HS-5 (cell line): ENCODE measurements around the gene RAB11FIP4.

Experiments
- DNase-seq: peaks from one replicate; pipeline ENCODE4 v3.0.0-alpha.2; 2012; ENCODE audit warnings: low read depth

Gene RAB11FIP4

DNA sequence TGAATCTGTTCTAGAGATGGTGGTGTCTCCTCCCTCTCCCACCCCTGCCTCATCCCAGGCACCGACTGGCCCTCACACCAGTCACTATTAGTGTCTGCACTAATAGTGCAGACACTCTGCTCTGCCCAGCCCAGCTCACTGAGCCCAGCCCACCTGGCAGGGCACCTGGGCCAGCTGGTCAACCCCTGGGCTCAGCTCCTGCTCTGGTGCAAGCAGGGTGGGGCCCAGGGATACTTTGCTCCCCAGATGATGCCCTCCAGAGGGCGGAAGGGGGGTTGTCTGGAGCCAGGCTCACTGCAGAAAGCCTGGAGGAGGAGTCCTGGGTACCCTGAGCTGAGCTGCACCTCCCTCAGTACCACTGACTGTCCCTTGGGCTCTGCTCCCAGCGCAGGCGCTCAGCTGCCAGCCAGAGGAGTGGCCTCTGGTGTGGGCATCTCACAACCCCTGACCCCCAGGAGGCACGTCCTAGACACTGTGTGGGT, 14.5 kb downstream of the RAB11FIP4 start:
- DNase-seq, result no peak

DNA sequence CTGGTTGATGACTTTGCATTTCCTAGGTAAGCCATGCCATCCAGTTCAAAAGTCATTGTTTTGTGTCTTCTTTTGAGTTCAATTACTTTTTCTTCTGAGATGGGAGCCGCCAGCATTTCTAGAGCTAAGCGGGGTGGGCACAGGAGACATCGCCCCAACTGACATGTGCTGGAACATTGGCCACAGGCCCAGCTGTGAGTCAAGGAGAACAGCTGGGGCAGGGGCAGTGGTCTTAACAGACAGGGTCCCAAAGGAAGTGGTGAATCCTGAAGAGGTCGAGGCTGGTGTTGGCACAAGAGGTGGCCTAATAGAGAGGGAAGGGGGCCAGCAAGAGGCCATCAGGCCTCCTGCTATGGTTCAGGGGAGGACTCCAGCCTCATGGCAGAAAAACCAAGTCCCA, 17.1 kb downstream of the RAB11FIP4 start:
- no peak for DNase-seq

DNA sequence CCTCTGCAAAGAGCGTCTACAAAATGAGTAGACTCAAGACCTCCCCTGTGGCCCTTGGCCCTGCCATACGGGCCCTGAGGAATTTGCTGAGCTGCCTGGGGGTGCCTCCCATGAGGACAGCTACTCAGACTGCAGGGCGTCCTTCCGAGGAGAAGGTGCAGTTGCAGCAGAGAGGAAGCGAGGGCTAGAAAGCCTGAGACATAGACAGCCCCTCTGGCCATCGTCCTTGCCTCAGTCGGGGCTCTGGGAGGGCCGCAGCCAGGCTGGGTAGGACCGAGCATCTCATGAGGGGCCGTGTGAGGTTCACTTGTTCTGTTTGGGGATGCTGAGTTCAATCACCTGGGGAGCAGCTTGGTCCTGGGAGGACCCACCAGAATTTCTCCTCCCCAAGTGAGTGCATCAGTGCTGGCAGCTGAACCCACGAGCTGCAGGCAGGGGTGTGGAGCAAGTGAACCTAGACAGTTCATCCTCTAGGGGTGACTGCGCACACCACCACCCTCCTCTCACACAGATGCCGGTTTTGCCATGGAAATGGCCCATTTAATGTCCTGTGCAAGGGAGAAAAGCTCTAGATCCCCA, 20.3 kb downstream of the RAB11FIP4 start:
- no peak for DNase-seq

DNA sequence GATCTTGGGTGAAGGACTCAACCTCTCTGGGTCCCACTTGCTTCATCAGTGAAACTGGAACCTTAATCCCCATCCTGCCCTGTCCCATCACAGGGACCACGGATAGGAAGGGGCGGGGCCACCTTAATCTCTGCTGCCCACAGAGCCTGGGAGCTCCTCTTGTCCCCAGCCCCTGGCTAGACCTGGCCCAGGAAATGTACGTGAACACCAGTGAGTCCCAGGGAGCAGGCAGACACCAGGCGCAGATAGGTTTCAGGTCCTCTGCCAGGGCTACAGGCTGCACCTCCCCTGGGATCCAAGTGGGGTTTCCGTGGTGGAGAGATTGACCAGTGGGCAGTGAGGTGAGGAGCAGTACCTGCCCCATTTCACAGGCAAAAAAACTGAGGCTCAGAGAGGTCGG, 21.0 kb downstream of the RAB11FIP4 start:
- no peak for DNase-seq

DNA sequence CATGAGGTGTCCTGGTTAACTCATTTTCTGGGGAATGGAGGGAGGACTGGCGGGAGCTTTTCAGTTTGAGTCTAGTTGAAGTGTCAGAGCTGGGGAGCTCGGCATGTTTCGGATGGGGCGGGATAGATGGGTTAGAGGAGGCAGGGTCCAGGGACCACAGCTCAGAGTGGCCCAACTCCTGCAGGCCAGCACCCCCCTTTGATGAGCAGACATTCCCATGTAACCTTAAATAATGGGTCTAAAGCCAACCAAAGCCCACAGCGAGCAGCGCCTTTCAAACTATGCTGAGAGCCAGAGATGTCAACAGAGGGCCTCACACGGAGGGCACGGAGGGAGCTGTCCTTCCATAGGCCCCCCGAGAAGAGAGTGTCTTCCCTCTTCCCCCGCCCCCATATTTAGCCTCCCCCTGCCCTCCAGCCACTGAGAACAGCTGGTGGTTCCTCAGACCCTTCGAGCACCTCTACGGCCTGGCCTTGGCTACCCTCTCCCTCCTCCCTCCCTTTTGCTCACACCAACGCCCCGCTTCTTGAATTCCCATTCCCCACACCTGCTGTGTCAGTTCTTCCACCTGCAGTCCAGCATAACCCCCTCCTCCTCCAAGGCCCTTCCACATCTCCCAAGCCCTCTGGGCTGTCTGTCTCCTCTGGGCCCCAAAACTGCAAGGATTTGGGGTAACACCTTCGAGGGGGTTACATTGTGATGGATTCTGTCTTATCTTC, 21.8 kb downstream of the RAB11FIP4 start:
- DNase-seq, result no peak

DNA sequence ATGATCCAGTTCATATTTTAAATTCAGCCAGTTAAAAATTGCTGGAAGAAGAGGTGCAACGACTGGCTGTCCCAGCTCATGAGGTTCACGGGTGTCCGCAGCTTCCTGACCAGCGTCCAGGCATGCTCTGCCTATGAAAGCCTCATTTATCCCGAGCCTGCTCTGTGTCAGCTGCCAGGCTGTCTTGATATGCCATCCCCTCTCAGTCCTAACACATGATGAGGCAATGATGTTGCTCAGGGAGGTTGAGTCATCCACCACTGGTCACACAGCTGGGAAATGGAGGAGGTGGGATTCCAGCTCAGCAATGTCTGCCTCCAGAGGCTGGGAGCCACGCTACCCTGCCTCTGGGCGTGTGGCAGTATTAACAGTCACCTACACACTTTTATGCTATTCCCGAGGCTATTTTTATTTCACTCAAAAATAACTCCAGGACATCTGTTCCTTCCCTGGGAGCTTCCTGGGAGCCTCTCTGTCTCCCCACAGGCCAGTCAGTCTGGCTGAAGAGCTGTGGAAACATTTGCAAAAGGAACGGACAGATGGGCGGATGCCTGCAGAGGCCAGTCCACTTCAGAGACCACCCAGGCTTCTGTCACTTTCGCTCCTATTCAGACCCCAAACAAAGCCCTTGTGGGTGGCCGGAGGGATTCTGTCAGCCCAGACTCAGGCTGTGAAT, 22.5 kb downstream of the RAB11FIP4 start:
- DNase-seq, result peak; percentile 14

DNA sequence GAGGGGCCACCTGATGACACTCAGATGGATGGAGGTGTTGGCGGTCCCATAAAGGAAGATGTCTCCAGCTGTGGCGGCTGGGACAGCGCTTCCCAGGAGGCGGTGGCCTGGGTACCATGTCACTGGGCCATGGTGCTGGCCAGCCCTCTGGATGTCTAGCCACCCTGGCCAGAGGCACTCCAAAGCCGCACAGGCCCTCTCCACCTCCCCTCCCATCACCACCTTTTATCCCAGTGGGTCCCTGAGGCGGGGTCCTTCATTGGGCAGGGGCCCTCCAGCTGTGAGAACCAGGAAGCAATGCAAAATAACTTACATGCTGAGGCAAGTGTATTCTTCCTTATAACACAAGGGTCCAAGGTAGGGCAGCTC, 23.1 kb downstream of the RAB11FIP4 start:
- DNase-seq, result no peak

DNA sequence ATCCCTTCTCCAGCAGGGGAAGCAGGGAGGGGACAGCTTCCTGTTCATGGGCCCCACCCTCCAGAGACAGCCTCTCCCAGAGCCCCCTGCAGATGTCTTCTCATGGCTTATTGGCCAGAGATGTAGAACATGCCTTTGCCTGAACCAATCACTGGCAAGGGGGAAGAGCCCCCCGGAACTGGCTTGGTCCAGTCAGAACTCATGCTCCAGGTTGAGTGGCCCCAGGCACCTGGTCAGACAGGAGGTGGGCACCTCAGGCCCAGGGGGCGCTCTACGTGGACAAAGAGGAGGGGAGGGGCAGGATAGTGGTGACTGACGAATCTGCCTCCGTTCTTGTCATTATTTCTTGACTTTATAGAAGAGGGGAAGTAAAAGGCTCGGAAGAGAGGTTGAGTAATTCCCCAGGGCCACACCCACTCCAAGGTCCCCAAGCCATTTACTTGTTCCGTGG, 23.6 kb downstream of the RAB11FIP4 start:
- no peak for DNase-seq

DNA sequence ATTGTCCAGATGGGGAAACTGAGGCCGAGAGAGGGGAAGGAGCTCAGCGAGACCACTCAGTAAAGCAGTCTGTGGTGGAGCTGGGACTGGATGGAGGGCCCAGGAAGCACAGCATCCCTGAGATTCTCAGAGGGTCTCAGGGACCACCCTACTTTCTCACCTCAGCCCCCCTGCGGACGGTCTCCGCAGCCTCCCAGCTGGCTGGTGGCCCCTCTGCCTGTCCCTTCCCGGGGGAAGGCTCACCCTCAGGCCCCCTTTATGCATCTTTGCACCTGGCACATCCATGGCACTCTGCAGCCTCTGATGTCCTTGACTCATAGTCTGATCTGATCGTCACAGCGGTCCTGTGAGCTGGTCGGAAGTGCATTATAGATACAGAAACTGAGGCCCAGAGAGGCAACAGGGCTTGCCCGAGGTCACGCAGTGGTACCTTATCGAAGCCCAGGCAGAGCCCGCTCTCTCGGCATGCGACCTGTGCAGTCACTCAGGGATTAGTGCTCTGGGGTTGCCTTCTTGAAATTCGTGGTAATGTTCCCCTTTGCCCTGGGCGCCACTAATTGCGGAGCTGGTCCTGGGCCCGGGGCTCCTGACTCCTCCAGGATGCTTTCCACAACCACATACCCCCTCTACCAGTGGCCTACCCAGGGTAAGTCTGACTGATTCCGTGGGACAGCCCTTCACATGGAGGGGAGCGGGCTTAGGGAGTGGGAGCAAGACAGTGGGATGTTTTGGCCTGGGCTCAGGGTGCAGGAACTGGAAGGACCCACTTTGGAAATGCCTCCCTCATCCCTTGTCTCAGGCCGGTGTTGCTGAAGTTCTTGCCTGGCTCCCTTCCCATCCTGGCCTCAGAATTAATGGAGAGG, 24.4 kb downstream of the RAB11FIP4 start:
- DNase-seq, result no peak

DNA sequence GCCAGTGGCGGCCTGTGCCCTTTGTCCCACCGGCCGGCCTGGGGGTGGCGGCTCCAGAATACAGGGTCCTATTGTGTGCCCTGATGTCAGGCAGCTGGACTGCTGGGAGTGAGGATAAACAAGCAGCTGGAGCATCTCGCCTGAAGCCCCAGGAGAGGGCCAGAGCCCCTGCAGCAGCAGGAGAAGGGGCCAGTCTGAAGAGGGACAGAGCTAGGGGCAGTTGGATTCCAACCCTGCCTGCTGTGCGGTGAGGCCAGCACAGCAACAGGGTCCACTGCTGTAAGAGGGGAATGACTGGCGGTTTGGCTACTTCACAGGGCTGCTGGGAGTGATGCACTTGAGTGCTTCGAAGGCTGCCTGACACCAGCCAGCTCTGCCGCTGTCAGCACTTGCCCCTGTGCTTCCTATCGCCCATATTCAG, 25.0 kb downstream of the RAB11FIP4 start:
- no peak for DNase-seq

DNA sequence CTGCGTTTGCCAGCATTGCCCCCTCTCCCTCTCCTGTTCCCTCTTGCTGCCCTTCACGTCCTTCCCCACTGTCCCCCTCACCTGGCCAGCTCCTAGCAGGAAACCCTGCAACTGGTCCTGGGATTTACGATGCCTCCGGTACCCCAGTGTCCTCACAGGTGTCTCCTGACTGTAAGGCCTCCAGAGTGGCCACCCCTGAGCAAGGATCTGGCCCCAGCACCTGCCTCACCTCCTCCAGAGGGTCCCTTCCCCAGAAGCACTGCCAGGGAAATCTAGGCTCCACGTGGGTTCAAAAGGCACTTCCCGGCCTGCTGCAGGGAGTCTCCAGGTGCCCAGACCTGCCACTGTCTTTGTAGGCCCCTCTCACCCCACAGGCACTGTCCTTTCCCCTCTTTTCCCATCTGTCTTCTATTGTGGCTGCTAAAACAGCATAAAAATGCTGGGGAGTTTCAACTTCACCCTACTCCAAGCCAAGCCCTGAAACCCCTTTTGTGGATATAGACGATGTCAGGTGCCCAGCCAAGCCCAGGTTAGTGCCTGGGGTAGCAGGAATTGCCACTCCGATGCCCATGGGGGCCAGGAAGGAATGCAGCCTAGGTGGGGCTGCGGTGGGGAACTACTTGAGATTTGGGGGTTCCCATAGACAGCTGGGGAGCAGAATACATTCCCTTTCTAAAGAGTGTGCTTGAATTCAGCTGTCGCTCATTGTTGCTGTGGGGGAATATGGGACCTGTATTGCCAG, 25.7 kb downstream of the RAB11FIP4 start:
- DNase-seq, result no peak

DNA sequence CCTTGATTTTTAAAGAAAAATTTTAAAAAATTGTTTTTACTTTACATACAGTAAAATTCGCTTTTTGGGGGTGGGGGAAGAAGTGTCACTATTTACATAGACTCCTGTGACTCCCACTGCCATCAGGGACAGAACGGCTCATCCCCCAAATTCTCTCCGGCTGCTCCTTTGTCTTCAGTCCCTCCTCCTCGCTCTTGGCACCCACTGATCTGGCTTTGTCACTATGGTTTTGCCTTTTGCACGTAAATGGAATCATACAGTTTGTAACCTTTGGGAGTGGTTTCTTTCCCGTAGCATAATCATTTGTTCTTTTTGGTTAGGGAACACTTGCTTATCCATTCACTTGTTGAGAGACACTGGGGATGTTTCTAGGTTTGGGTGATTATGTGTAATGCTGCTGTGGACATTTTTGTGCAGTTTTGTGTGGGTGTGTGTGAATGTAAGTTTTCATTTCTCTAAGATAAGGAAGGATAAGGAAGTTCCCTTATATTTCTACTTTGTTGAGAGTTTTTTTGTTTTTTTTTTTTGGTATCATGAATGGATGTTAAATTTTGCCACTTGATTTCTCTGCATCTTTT, 27.4 kb downstream of the RAB11FIP4 start:
- no peak for DNase-seq

DNA sequence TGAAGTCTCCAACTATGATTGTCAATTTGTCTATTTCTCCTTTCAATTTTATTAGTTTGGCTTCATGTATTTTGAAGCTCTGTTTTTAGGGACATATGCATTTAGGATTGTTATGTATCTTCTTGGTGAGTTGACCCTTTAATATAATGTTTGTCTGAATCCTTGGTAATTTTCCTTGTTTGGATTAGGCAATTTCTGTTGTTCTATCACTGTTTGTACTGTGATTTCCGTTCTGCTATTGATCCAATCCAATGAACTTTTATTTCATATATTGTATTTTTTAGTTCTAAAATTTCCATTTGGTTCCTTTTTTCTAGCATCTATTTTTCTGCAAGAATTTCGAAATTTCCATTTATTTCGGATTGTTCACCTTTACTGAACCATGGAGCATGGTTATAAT, 31.0 kb downstream of the RAB11FIP4 start:
- no peak for DNase-seq

DNA sequence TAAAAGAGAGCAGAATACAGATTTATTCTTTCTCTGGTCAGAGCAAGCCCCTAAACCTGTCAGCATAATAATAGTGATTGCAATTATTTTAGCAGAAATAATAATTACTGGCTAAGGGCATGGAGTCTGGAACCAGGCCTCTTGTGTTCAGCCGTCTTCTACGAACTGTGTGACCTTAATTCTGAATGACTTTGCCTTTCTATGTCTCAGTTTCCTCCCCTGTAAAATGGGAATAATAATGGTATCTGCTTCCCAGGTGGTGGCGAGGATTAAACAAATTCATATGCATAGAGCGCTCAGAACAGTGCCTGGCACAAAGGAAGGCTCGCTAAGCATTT, 33.4 kb downstream of the RAB11FIP4 start:
- no peak for DNase-seq

DNA sequence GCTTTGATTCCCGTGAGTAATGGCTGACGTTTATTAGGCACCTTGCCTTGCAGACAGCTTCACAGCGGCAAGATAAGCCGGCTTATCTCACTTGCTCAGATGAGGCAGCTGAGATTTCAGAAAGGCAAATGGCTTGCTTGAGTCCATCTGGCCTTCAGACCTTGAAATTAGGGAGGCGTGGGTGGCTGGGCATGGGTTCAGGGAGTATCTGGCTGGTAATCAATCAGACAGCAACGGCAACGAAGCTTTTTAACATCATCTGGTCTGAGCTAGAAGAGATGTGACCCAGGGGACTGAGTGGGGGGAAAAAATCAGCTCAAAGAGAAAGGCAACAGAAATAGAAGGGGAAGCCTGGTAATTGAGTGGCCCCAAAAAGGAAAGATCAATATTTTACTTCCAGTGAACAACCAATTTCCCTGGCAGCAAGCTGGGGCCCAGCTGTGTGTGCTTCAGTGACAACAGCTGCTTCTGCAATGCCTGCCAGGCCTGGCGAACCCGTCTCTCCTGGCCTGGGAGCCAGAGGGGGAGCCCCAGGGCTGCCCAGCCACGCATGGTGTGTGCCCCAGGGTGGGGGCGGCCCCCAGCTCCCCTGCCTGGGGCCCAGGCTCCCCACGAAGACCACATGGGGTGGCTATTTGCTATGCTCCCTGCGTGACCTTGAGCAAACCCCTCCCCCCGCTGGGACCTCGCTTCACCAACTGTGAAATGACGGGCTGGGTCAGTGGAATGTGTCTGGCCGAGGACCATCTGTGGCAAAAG, 34.0 kb downstream of the RAB11FIP4 start:
- DNase-seq, result no peak

DNA sequence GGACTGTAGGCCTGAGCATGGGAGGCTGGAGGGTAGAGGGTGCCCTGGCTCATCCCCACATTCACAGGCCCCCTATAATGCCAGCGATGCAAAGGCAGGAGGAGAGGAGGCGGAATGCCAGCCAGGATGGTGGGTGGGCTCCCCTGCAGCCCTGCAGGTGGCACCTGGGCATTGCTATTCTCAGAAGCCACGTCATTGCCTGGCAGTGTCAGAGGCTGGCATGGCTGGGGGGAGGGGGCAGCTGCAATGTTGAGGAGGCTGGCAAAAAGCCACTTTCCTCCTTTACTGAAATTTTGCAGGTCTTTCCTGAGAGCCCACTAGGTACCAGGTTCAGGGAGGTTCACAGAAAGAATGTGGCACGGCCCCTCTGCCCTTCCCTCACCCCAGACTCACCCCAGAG, 36.2 kb downstream of the RAB11FIP4 start:
- DNase-seq, result no peak

DNA sequence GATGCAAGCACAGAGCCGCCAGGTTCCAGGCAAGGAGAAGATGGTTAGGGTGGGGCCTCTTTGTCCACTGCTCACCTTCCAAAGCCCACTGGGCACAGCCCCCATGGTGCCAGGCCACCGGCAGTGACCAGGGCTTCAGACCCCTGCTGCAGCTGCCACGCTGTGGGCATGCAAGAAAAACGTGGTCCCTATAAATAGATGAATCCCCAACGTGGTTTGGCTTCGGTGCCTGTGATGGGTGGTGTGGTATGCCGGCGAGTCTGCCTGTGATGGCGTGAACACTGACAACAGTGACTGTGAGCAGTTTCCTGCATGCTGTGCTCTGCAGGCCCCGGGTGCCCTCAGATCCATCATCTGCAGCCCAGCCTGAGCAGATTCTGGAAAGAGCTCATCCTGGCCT, 36.6 kb downstream of the RAB11FIP4 start:
- DNase-seq, result no peak

DNA sequence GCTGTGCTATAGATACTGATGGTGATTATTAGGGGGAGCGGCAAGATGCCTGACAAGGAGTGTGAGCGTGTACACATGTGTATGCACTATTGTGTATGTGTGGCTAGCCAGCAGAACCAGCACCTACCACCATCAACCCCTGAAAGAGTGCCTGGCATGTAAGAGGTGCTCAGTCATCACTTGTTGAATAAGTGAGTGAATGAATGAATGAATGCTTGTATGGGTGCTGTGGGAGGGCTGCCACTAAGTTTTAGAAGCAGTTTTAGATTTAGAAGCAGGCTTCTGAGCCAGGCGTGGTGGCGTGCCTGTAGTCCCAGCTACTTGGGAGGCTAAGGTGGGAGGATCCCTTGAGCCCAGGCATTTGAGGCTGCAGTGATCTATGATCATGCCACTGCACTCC, 37.0 kb downstream of the RAB11FIP4 start:
- no peak for DNase-seq

DNA sequence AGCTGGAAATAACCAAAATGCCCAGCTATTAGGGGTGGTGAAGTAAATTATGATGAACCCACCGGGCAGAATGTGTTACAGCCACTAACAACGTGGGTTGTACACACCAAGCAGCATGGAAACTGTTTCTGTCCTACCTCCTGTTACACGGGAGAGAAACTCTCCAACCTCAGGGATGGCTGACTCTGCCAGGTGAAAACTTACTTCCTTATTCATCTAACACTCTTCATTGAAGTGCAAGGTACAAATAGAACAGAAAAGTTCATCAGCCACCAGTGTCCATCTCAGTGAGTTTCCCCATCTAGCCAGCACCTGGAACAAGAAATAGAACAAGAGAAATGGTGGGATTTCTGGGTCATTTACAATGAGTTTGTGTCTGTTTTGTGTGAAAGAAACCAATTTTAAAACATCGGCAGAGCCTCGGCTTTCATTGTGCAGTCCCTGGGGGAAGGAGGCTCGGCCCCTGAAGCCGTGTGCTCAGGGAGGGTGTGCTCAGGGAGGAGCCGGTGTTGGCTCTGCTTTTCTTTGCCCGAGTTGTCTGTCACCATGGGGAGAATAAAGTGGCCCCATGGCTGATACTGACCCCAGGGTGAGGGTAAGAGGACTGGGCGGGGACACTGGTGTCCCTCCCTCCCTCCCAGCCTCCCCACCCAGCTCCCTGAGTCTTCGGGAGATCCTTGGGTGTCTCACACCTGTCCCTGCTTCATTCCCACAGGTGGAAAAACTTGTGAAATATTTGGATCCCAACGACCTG, 39.8 kb downstream of the RAB11FIP4 start:
- no peak for DNase-seq
